GM18951 (cell line): ENCODE data around the gene PAN2.
A peak's percentile ranks its signal among the peaks of the same experiment; 100 is the strongest.
"Not testable (repeated sequence)": the region's sequence is repeated elsewhere in the genome, so short reads cannot be mapped to it uniquely, and the experiment has no call there.

Experiments used
- POLR2A ChIP-seq: IDR thresholded peaks from 4 replicates; pipeline ENCODE4 v1.6.1; 2011; ENCODE audit warnings: mild to moderate bottlenecking; ENCODE audit not compliant: insufficient read length, insufficient read depth; ENCODE audit errors: extremely low read depth
- in situ Hi-C: fragments of 300-500 bp; cut with MboI; formaldehyde crosslinking; loops from one replicate; pipeline ENCODE4 v1.12.0; 2022; ENCODE audit warnings: low sequenced_read_pairs, mixed read lengths, inconsistent platforms; ENCODE audit not compliant: unreplicated experiment

PAN2 gene

GRCh38 chr12:56288705-56289387 is 45.0 kb downstream of the PAN2 start:
- in situ Hi-C loops: no loop called here
- no peak for TF ChIP-seq POLR2A

GRCh38 chr12:56286044-56286830 is 47.6 kb downstream of the PAN2 start:
- no peak for TF ChIP-seq POLR2A
- in situ Hi-C loops: no loop called here

- in situ Hi-C loops: not testable (repeated sequence)
Measured at GRCh38 chr12:56284263-56284662, 49.5 kb downstream of the PAN2 start.

GRCh38 chr12:56282579-56282978 is 51.2 kb downstream of the PAN2 start:
- in situ Hi-C loops: no loop called here
- no peak for TF ChIP-seq POLR2A

- TF ChIP-seq POLR2A: no peak
- in situ Hi-C loops: no loop called here
Measured at GRCh38 chr12:56282030-56282429, 51.8 kb downstream of the PAN2 start.

- no peak for TF ChIP-seq POLR2A
- in situ Hi-C loops: no loop called here
Measured at GRCh38 chr12:56280849-56281248, 53.0 kb downstream of the PAN2 start.

GRCh38 chr12:56278905-56279304 is 54.9 kb downstream of the PAN2 start:
- TF ChIP-seq POLR2A: no peak
- in situ Hi-C loops: no loop called here

- in situ Hi-C loops: no loop called here
- TF ChIP-seq POLR2A: no peak
Measured at GRCh38 chr12:56274299-56274698, 59.5 kb downstream of the PAN2 start.

GRCh38 chr12:56272468-56272867 is 61.3 kb downstream of the PAN2 start:
- in situ Hi-C loops: not testable (repeated sequence)

- in situ Hi-C loops: no loop called here
- TF ChIP-seq POLR2A: no peak
Measured at GRCh38 chr12:56271031-56271430, 62.8 kb downstream of the PAN2 start.

- in situ Hi-C loops: no loop called here
- no peak for TF ChIP-seq POLR2A
Measured at GRCh38 chr12:56267443-56268071, 66.2 kb downstream of the PAN2 start.

- peak; percentile 86 for TF ChIP-seq POLR2A
- in situ Hi-C loops: no loop called here
Measured at GRCh38 chr12:56266693-56267442, 66.9 kb downstream of the PAN2 start, which contains the start of gene COQ10A. COQ10A (plus strand) TSS chr12:56266942; CDS start chr12:56267119, 177 bp downstream.
